Suprapubic skin (tissue), 4 donors: Measurements from ENCODE around the gene KSR2.

Experiments
- CTCF ChIP-seq, 2 donors: fragments of 200-600 bp in 1 of 2; fragments of 450-650 bp in 1 of 2; sonication (generic) in 1 of 2; IDR thresholded peaks; one replicate each; pipeline ENCODE4 v1.5.1; 2016 to 2019; ENCODE audit warnings: antibody characterized with exemption in 2 of 2, mild to moderate bottlenecking in 1 of 2, moderate library complexity in 1 of 2
- EP300 ChIP-seq: sonication (generic); formaldehyde crosslinking; IDR thresholded peaks from one replicate; pipeline ENCODE4 v1.6.1; 2017; ENCODE audit warnings: antibody characterized with exemption
- POLR2A ChIP-seq, 2 donors: fragments of 450-650 bp; IDR thresholded peaks; one replicate each; pipeline ENCODE4 v1.6.1; 2017; ENCODE audit warnings: antibody characterized with exemption in 2 of 2, mild to moderate bottlenecking in 2 of 2, moderate library complexity in 2 of 2
- POLR2AphosphoS5 ChIP-seq, 3 donors: sonication (generic); formaldehyde crosslinking; IDR thresholded peaks; one replicate each; pipeline ENCODE4 v1.6.1; 2017; ENCODE audit warnings: antibody characterized with exemption in 3 of 3

- TF ChIP-seq POLR2AphosphoS5 (IDR thresholded peaks at IDR 0.05) (no peak), CTCF (IDR thresholded peaks at IDR 0.05) (no peak), EP300 (no peak), POLR2A (IDR thresholded peaks at IDR 0.05) (no peak)
These were observed 403.9 kb downstream of the KSR2 start for GRCh38 chr12:117564881-117565280.
